Stimulated activated CD4-positive, alpha-beta T cell treated with anti-CD3 and anti-CD28 coated beads, Interleukin-1b, Interleukin-23, amount 100 ng/mL, for 1 hour (primary cell): ENCODE data around the gene TFPI.

ENCODE experiments used
- DNase-seq, 2 donors: peaks; one replicate each; pipeline ENCODE4 v3.0.0-alpha.2; 2020; ENCODE audit warnings: low read depth in 2 of 2

Gene TFPI

DNA sequence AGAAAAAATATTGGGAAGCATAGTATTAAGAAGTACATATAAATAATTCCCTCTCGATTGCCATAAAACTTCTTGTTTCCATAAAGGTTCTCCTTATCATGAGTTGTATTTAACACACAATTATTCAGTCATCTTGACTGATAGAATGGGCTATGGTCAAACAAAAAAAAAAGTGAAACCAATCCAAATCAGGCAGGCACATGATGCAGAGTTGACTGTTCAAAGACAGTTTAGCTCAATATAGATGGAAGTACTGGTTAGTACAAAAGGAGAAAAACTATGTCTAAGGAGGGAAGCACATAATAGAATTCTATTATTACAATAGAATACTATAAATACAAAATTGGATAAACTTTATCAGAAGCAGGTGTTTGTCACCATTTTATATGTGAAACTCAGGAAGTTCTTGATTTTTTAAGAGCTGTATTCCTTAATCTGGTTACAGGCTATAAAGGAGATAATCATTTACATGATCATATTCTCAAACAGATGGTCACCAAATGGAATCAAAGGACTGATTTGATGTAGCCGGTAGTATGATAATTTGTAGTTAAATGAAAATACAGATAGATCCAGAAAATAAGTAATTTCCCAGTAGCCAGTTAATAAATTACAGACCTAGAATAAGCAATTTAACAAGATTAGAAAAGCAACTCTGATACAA is 88.0 kb downstream of the TFPI start:
- no peak for DNase-seq

DNA sequence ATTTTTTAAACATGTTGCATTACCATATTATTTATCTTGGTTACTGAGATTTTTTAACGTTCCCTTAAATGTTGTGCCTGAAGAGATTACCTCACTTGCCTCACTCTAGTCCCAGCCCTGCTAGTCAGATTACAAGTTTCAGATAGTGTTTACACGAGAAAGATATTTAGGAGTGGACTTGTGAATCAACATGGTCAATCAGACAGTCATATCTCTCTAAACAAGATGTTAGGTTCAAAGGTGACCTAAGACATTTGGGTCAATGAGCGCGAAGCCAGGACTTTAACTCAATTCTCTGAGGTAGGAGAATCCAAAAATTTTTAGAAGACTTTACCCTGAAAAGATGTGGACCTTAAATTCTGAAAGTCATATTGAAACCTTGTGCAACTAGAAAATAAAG is 91.4 kb downstream of the TFPI start:
- DNase-seq, result no peak

DNA sequence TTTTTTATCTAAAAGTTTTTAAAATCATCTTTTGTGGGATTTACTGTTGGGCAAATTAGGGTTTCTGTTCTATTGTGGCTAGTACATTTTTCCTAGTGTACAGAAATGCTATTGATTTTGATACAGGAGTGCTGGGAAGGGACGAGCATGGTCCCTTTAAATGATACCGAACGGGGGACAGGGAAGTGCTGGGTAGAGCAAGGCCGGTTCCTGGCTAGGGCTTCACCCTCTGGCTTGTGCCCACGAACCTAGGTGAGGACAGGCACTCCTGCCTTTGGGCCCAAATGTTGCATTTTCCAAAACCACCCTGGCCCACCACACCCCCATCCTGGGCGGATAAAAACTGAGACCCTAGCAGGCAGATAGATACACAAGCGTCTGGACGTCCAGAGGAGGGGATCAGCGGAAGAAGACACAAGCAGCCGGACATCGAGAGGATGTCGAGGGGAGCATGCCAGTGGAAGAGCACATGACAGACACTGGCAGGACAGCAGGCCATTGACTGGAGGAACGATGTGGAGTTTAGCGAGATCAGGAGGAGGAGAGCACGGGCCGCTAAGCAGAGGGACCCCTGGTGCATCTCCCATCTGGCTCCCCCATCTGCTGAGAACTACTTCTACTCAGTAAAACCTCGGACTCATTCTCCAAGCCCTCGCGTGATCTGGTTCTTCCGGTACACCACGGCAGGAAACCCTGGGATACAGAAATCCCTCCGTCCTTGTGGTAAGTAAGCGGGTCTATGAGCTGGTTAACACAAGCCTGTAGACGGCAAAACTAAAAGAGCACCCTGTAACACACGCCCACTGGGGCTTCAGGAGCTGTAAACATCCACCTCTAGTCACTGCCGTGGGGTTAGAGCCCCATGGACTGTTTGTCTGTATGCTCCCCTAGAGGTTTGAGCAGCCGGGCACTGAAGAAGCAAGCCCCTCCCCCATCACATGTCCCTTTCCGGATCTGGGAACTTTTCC is 92.7 kb downstream of the TFPI start:
- no peak for DNase-seq

DNA sequence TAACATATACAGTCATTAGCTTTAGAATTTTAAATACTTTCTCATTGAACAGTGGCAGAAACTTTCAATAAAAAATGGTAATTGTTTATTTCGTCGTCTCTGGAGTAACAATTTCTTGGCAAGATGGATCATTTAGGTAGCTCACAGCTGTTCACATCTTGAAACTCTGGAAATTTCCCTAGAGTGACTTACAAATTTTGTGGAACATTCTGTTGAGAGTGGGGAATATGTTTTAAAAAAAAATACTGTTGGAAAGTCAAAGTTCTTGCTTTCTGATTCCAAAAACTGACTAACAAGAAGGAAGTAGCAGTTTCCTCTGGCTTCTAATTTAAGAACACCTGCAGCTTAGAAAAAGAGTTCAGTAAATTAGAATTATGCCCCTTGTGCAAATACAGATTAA is 95.0 kb downstream of the TFPI start:
- DNase-seq, result no peak

GRCh38 chr2:187453078-187453641 is 101.1 kb downstream of the TFPI start:
- no peak for DNase-seq

DNA sequence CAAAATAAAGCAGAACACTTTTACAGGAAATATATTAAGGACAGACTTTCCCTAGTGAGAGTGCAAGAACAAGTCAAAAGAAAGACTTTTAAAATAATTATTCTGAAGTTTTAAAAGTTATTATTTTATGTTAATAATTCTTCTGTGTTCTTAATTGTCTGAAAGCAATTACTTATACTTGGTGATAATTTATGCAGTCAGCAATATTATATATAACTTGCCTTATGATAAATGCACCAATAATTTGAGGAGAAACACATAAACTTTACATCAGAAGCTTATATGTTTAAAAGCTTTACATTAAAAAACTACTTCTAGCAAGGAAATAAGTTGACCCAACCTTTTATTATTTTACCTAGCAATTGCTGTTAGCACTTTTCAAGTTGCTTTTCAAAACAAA is 102.7 kb downstream of the TFPI start:
- DNase-seq, result no peak

GRCh38 chr2:187447336-187447735 is 106.9 kb downstream of the TFPI start:
- DNase-seq, result no peak

DNA sequence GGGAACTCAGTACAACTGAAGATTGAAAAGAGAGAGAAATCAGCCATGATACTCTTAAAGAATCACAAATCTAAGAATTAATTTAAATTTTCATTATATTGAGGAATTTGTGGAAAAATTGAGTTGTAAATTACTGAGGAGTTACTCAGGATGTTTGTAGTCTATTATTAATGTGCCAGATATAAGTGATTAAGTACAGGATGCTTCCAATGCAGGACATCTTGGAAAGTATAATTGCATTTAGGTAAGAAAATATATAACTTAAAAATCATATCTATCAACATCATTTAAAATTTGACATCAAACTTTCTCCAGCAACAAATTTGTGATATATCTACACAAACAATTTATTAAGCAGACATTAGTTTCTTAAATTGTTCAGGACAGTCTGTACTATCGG is 107.5 kb downstream of the TFPI start:
- no peak for DNase-seq

- DNase-seq, result no peak
Measured at GRCh38 chr2:187445051-187445450, 109.2 kb downstream of the TFPI start.

DNA sequence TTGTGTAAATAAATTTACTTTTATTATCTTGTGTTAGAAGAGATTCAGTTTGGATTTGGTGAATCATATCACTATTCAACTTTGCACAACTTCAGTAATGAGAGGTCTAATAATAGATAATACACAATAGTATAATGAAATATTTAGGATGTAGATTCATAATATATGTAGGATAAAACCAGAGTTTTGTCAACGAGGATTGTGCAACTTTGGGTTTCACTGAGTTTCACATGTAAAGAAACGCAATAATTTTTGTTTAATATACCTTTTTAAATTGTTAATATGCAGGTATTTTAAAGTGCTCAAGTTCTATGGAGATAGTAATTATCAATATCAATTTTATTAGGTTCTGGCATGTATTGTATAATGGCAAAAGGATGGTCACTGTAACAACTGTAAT is 111.5 kb downstream of the TFPI start:
- no peak for DNase-seq

- DNase-seq, result no peak
Measured at GRCh38 chr2:187442378-187442777, 111.9 kb downstream of the TFPI start.

DNA sequence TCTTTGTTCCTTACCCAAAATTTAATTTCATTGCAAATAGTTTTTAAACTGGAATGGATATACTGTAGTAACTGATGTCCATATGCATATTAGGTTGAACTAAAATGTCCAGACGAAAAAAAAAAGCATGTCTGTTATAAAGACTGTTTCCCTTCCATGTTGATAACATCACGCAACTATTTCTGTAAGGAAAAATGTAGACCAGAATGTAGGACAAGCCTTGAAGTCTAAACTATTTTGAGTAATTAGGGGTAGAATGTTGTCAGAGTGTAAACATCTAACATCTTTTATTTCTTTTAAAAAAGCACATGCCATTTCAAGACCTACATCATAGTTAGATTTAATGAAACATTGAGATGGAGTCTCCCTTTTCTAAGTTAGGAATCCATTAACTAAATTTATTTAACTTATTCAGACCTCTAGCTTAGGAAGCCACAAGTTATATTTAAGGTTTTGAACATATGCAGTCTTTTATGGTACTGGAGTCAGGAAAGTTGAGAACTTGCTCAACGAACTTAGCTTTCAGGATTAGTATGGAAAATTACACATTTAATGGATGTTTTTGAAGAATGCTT is 114.0 kb downstream of the TFPI start:
- DNase-seq, result no peak

DNA sequence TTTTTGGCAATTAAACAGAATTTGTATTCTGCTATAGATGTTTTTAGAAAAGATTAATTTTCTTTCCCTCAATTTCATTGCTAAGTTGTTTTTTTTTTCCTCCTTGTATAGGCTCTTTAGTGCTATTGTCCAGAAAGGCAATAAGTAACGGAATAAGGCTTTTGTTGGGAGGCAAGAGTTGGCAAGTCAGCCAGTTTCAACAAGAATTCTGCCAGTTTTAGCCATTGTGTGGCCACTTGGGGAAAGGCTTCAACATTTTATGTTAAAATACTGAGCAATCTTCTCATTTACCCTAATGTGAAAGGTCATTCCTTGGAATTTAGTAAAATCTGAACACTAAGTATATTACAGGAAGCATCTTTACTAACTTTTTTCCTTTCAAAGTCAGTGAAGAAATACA is 115.8 kb downstream of the TFPI start:
- no peak for DNase-seq

DNA sequence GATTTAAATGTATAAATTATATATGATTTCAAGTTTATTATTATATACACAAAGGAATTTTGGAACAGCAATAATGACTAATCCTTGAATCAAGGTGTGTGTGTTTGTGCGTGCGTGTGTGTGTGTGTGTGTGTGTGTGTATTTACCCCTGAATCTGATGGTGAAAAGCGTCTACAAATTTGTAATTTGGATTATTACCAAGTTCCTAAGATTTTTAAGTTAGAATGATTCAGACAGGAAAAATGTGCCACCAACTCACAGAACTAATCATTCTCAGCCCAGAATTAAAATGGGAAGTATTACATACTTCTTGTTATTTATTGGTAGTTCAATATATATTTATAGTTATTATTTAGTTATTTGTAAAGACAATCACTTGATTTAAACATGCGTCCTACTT is 118.5 kb downstream of the TFPI start:
- no peak for DNase-seq

- no peak for DNase-seq
Measured at GRCh38 chr2:187435078-187435477, 119.2 kb downstream of the TFPI start.

DNA sequence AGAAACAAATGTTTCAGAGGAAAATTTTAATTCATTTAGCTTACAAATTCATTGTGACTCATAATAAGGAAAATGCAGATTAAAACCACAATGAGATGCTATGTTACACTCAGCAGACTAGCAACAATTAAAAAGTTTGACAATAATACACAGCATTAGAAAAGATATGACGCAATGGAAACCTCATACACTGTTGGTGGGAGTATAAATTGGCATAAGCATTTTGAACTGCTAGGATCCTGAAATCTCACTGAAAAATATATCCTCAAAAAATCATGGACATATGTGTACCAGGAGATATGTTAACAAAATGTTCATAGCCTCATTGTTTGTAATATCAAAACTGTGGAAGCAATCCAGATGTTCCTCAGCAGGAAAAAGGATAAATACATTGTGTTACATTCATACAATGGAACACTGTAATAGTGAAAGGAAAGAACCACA is 119.9 kb downstream of the TFPI start:
- no peak for DNase-seq

- no peak for DNase-seq
Measured at GRCh38 chr2:187431911-187432310, 122.3 kb downstream of the TFPI start.

DNA sequence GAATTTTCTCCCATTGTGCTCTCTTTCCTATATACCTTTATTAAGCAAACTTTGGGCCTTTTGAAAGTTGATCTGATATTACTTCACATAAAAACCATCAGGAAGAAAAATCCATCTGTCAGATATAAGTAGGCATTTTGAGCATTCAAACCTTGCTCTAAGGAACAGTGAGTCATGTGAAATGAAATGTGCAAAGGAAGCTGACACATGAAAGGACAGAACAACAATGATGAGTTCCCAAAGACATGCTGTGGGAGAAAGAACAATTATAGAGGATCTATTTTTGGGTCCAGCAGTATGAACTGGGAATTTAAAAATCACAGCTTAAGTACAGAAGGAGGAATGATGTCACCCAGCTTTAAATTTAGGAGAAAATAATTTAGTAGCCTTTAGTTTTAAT is 124.2 kb downstream of the TFPI start:
- DNase-seq, result no peak

- DNase-seq, result no peak
Measured at GRCh38 chr2:187424146-187424545, 130.1 kb downstream of the TFPI start.

DNA sequence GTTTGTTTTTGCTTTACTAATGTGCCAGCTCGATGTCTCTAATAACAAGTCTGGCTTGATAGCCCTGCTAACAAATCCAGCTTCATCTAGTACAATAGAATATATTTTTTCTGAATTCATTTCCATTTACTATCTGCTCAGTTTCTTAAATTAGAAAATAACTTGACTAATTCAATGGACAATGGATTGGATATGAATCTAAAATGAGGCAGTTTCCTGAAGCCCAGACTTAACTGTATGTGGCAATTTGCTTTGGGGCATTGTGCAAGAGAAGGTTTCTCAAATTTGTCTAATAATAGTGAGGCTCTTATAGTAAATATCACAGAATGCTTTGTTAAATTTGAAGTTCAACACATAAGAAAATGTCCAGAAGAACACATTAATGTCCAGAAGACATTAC is 132.0 kb downstream of the TFPI start:
- DNase-seq, result no peak

DNA sequence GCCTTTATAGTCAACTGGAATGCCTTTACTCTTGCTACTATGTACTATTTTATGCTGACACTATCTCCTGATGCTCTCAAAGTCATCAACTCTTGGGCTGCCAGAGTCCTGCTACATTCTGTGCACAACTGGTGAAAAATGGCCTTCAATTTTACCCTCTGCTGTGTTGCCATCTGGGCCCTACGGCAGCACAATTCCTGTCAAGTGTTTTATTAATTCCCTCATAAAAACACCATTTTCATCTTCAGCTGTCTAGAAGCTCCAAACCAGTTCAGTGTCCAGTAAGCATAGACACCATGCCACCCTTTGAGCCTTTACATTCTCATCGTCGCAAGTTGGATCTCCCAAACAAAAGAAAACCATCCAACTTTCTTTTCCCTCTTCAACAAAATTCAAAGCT is 132.7 kb downstream of the TFPI start:
- DNase-seq, result no peak

GRCh38 chr2:187419808-187420207 is 134.4 kb downstream of the TFPI start:
- no peak for DNase-seq
